Measurements from ENCODE around the gene C3orf22.

C3orf22 gene

DNA sequence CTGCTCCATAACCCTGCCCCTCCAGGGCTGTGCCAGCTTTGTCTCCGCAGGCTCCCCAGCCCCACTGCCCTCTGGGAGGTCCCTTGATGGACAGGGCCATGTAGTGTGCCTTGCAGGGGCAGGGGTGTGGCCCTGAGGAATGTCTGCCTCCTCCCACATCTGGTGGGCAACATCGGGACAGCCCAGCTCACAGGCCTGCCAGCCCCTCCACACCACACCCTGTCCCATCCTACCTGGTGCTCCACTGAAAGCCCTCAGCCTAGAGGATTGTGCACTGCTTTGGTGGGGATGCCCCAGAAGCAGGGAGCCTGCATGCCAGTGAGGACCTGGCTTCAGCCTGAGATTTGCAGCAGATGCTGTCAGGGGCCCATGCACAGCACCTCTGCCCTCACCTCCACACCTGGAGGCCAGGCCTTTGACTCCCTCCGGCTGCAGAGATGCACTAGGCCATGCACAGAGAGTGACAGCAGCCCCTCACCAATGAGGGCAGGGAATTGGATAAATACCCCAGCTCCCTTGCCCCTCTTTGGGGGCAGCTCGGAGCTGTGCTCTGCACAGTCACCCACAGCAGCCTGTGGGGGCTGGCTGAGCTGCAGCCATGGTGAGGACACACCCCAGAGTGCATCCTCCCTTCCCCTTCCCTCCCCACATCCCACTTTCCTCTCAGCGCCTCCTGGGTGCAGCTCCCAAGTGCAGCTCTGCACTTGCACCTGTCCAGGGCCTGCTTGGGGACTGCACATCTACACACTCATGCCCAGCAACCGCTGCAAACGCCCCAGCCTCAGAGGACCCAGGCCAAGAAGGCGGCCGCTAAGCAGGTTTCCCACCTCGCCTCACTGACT is 2.7 kb downstream of the C3orf22 start:
- no peak for DNase-seq

DNA sequence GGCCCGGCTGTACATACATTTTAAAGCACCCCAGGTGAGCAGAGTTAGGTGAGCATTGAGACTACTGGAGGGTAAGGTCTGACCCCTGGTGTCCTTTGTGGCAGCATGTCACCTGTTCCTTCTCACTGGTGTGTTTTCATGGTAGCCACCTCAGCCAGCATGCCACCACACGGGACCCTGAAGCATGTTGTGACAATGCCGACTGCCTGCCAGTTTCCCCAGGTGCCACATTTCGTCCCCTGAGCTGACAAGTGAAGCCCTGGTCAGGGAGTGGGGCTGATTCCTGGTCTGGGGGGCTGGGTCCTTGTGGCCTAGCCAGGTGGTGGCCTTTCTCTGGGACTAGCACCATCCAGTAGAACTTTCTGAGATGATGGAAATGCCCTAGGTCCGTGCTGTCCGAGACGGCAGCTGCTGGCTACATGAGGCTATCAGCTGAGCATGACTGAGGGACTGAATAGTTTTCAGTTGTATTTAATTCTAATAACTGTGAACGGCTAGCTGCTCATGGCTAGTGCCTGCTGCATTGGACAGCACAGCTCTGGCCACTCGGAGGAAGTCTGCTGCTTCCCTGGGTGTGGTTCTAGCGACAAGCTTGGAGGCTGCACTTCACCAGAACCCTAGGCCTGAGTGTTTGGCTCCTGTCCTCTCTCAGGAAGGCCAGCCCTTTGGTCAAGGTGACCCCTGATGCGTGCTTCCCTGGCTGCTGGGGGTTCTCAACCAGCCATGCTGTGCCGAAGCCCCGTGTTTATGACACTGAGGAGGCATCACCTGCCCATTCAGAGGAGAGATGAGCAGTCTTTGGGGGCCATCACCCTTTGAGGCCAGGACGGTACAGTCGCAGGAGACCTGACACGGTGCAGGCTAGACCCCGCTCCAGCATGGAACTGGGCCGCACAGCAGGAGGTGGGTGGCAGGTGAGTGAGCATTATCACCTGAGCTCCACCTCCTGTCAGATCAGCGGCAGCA is 3.9 kb downstream of the C3orf22 start:
- DNase-seq: no peak

DNA sequence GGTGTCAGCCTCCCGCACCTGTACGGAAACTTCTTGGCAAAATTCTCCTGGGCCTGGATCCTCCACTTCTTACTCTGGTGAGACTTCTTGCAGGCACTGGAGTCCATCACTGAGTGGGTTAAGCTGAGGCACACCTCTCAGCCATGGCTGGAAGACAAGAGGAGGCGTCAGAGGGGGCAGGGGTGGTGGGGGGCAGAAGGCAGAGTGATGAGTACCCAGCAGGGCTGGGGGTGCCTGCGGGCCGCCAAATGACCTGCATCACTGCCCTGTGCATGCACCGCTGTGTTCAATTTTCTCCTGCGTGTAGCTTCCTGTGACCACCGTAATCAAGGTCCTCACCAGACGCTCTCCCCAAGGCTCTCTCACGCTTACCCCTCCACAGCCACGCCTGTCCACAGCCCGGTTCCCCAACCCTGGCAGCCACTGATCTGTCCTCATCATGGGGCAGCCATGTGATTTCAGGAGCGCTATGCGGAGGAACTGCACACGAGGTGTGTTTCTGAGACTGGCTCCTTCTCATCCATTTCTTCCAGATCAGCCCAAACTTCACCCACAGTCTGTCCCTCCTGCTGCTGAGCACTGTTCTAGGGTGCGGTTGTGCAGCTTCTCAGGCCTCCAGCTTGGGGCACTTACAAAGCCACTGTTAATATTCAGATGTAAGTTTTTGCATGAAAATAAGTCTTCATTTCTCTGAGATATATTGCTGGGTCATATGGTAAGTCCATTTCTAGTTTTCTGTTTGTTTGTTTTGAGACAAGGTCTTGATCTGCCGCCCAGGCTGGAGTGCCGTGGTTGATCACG is 5.2 kb downstream of the C3orf22 start:
- no peak for DNase-seq

DNA sequence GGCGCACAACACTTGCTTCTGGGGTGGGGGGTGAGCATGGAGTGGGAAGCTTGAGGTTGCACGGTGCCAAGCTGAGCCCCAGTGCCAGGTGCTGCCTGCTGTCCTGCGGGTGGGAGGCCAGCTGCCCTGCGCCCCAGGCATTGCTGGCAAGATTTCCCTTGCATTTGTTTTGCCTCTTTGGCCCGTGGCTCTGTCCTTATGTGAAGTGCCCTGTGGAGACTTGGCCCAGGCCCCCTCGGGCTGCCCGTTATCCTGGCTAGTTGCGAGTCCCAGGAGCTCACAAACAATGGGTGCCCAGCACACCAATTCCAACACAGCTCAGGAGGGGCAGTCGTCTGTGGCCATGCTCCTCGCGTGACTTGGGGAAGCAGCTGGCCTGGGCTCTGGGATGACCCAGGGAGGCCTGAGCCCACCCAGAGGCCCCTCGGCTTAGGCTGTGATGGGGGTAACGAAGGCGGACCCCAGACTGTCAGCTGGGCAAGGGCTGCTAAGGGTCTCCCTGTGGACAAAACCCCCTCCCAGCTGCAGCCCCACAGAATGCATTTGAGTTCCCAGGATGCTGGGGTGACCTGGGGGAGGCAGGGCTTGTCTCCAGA is 5.9 kb downstream of the C3orf22 start:
- DNase-seq: no peak

DNA sequence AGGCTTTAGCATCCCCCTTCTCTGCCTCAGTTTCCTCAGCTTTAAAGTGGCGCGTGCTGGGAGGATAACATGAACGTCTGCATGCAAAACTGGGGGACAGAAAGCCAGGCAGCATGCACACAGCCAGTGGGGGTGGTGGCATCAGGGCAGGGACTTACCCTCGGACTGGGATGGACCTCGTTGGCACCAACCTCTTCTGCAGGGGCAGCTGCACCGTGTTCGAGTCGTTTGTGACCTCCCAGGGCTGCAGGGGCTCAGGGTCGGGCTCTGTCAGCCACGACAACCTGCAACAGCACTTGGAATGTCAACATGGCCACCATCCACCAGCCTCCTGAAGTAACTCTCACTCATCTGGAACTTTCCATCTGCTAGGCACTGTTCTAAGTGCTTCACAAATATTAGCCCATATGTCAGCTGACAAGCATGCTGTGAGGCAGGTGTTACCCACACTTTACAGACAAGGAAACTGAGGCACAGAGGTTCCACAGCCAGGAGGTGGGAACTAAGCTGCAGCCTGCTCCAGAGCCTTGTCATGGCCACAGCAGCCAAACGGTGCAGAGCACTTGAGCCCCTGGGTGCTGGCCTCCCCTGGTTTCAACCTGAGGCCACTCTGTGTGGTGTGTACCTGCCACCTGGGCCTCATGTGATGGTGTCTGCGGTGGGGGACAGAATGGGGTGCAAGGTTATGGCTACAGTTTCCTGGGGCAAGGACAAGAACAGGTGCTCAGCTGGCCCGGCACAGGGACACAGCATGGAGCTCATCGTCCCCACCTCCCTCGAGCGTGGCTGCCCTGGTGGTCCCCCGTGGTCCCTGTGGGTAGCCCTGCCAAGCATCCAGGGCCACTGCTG is 6.7 kb downstream of the C3orf22 start:
- no peak for DNase-seq

DNA sequence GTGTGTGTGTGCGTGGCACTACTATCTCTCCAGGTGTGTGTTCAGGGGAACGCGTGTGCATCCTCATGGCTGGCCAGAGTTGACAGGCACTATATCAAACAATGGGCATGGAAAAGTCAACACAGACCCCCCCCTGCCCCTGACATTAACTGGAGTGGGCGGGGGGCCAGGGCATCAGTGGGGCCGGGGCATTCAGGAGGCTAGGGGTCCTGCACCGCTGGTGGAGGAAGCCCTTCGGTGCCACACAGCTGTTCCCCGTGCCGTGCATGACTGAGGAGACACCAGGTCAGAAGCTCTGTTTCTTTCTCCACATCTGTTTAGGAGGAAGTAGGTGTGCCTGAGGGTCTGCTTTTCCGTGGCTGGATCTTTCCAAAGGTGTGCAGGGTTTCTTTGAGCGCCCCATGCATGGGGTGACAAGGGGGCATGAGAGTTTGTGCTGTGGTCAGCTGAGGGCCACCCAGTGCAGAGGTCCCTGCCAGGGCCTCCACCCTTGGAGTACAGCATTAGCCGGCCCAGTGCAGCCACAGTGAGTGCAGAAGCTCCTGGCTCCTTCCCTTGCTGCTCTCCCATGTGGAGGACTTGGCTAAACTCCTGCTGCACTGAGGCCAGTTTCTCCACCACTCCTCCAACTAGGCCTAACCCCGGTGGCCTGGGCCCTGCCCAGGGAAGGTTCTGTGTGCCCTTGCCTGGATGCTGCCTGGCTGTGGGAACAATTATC is 7.5 kb downstream of the C3orf22 start:
- no peak for DNase-seq

DNA sequence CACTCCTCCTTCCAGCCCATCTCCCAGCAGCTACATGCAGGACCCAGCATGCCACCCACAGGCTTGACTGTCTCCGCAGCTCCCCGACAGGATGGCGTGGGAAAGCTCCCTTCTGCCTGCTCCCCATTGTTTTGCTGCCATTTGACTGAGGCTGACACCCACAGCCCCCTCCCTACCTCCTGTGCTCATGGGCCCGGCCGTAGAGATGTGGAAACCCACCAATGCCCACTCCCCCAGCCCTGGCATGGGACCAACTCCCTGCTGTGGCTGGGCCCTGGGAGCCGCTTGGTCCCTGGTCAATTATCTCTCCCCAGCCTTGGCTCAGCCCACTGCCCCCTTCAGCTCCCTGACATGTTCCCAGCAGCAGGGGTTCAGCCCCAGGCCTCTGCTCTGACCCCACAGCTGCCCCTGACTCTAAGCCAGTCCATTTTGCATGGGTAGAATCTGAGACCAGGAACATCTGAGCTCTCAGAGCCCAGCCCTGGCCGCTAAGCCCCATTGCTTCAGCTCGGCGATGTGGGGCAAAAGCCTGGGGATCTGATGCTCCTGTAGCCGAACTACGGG is 8.2 kb downstream of the C3orf22 start:
- DNase-seq: no peak

DNA sequence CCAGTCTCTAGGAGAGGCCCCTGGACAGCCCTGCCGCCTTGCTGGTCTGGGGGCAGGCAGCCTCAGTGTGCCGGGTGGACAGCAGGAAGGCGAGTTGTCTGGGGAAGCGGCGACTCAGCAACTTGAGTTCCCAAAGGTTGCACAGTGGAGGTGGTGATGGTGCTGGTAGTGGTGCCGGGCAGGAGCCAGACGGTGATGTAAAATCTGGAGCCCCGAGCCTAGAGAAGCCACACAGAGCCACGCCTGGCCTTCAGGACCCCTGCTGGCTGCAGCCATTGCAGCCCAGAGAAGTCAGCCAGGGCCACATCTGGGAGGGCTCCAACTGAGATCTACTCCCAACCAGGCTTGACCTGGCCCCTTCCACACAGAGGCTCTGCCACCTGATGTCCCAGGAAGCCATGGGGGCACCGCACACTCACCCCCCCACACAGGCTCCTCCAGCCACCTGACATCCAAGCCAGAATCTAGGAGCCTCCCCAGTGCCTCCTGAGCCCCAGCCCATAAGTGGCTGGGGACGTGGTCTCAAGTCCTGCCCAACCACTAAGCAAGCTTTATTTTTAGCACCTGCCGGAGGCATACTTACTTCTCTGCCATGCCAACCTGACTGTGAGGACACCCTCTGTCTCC is 8.8 kb downstream of the C3orf22 start:
- DNase-seq: no peak

DNA sequence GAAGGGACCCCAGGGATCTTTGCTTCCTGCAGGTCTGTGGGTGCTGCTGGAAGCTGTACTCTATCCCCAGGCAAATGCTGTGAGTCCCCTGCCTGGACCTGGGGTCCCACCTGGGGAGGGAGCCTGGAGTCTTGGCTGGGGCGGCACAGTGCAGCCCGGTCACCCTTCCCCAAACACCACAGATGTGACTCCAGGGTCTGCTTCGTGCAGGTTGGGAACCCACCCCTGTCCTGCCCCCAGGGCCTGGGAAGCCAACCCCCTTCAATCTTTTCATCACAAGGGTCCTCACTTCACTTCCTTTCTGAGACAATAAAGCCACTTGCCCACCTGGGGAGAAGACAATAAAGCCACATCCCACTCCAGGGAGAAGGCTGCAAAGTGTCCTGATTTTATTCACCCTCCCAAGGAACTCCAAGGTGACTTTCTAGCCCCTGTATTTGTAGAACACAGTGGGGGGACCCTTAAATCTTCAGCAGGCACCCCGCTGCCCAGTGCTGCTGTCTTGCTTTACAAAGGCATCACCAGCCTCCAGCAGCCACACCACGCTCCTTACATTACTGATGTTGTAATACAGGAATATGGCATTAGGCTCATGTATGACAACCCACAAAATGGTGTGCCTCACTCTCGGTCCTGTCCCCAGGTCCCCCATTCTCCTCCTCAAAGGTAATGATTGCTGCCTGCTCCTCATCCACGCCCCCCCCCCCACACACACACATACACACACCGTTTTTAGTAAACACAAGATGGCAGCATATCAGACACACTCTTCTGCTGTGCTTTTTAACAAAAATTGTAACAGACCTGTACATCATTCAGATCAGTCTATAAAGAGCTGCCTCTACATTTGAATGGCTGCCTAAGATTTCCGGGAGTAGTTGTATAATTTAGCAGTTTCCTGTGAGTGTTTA is 9.9 kb downstream of the C3orf22 start:
- DNase-seq: no peak

DNA sequence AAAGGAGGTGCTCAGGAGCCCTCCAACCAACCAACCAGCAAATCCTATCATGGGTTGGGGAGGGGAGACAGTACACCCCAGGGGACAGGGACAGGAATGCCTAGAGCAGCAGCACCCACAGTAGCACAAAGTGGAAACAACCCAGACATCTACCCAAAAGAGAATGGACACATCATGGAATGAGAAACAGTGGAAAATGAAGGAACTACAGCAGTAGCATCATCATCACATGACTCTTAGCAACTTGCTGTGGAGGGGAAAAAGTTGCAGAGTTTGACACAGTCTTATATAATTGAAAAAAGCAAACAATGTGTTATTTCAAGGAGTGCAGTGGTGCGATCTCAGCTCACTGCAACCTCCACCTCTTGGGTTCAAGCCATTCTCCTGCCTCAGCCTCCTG is 11.0 kb downstream of the C3orf22 start:
- DNase-seq: no peak

DNA sequence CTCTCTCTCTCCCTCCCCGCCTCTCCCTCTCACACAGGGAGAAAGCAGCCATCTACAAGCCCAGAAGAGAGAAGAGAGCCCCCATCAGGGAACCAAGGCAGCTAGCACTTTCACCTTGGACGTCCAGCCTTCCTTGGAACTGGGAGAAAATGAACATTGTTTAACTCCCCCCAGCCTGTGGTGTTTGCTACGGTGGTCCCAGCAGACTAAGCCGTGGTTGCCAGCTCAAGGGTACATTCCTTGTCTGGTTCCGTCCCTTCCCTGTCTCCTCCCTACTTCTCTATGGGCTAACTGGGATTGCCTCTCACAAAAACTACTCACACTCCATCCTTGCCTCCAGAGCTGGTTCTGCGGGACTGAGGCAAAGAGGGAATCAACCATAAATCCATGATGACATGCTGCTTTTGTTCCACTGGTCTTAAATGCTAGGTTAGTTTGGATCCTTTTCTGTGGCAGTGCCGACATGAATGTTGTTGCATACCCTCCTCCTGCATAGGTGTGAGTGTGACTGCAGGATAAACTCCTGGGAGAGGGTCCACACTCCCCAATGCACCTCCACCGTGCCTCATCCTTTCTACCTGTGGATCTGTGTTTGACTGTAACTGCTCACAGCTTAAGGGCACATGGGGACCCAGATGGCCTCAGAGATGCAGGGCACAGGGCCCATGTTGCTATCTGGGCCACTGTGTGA is 12.0 kb downstream of the C3orf22 start:
- DNase-seq: no peak

DNA sequence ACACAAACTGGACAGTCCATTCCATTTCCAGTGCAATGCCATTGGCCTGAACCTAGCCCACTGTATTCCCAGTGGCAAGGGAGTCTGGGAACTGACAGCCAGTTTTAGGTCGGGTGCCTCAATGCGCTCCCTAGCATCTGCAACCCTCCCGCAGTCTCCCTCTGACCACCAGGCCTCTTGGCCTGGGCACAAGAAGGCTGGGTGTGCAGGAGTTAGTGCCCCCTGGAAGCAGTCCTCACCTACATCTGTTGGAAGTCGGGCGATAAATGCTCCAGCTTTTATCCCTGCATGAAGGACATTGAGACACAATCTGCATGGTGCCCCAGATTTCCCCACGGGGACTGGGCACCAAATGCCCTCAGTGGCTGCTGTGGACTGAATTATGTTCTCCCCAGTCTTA is 12.7 kb downstream of the C3orf22 start:
- DNase-seq: no peak

DNA sequence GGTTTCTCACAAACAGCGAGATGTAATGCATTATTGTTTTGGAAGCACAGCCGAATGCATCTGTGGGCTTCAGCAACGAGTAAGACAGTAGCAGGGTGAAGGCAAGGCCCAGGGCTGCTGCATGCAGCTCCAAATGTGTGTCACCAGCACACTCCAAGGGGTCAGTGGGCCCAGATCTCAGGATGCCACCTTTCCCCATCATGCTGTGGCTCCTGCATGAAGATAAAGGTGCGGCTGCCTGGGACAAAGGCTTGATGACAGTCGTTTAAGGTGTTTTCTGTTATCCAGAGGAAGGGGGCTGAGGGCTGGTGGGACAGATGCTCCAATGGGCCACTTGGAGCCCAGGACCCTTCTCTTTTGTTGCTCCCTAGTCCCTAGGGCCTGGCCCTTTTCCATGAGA is 13.2 kb downstream of the C3orf22 start:
- no peak for DNase-seq

DNA sequence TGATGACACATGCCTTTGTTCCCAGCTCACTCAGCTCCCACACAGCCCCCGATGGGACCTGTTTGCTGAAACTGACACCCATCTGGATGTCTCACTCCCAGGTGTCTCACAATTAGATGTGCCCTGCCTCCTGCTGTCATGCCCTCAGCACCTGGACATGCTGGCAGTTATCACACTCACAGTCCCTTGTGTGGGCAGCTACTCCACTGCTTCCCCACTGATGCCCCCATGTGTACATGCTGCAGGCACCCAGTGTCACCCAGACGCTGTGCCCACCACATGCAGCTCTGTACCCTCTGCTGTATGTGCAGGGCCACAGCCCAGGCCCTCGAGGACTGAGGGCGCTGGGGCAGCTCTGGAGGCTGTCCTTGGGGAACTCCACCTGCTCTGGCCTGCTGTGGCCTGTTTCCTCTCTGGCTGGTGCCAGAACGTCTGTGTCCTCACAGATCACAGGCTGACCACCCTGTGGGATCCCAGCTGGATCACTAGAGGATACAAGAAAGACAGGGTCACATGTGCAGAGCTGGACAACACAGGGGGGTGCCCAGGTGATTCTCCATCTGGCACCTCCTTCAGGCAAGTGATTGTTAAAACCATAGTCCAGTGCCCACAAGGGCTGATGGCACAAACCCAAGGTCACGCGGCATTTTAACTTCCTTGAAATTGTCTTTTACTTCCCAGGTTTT is 14.0 kb downstream of the C3orf22 start:
- DNase-seq: no peak

DNA sequence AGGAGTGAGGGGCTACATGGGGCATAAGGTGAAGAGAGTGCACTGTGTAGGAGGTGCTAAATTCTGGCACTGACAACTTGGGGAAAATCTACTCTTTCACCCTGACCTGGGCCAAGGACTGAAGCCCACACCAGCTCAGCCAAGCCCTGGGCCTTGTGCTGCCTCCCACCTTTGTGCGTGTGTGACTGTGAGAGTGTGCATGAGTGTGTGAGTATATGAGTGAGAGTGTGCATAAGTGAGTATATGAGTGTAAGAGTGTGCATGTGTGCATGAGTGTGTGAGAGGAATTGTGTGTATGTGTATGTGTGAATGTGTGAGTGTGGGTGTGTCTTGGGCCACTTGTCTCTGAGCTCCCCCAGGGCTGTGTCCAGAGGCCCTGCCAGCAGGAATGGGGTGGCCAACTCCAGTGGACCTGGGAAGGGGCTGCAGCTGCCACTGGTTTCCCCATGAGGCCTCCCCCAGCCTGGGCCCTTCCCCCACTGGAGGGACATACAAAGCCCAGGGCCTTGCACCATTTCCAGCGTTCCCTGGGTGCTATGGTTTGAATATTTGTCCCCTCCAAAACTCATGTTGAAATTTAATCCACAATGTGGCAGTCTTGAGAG is 15.2 kb downstream of the C3orf22 start:
- DNase-seq: no peak

DNA sequence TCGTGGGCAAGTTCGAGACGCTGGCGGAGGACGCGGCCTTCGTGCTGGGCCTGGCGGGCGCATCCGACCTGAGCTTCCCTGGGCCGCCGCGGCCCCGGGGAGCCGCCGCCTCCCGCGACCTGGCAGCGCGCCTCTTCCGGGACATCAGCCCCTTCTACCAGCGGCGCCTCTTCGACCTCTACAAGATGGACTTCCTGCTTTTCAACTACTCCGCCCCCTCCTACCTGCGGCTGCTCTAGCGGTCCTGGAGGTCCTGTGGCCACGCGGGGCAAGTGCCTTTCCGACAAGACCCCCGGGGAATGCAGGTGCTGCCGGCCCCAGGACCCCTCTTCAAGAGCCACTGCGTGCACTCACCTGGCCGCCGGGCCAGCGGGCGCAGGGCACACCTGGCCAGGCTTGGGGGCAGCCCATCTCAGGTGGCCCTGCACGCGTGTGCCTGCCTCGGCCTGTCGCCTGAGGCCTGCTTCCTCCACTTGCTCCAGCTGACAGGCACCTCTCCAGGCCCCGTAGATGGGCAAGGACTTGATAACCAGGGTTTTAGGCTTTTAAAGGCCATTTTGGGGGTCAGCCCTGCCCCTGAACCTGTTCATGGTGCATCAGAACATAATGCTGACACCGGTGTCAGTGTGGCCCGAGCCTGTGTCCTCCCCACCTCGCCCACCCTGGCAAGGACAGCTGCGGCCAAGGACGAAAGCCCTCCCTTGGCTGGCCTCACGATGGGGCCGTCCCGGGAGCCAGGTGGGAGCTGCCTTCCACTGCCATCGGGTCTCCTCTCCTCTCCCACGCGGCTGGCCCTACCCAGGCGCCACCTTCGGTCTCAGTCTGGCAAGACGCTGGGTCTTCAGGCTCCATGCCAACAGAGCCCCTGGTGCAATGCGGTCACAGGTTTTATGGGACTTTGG is 16.1 kb downstream of the C3orf22 start:
- DNase-seq: no peak

All from activated CD8-positive, alpha-beta memory T cell treated with anti-CD3 and anti-CD28 coated beads, Interleukin-2, amount 50 U/mL, for 4 hours (primary cell).